Ecto neural progenitor cell (in vitro differentiated cells): ENCODE data around the gene RBBP8.
"Not testable (repeated sequence)": the region's sequence is repeated elsewhere in the genome, so short reads cannot be mapped to it uniquely, and the experiment has no call there.

ENCODE experiments used
- DNase-seq: peaks from one replicate; pipeline ENCODE4 v3.0.0-alpha.2; 2018; ENCODE audit warnings: low spot score

Gene RBBP8

GRCh38 chr18:22933206-22933965 lies at the start of gene RBBP8:
RBBP8 (plus strand) TSS chr18:22933328; CDS start chr18:22936852, 3,524 bp downstream.
- peak; percentile 94 for DNase-seq

- DNase-seq: no peak
Measured at GRCh38 chr18:22883827-22884226, 49.3 kb upstream of the RBBP8 start.

- DNase-seq: not testable (repeated sequence)
Measured at GRCh38 chr18:22885694-22886093, 47.4 kb upstream of the RBBP8 start.

- DNase-seq: no peak
Measured at GRCh38 chr18:22899421-22899820, 33.7 kb upstream of the RBBP8 start.

- DNase-seq: no peak
Measured at GRCh38 chr18:22900558-22901238, 32.4 kb upstream of the RBBP8 start.

GRCh38 chr18:22902093-22902492 lies 31.0 kb upstream of the RBBP8 start:
- DNase-seq: no peak

GRCh38 chr18:22903248-22903647 lies 29.9 kb upstream of the RBBP8 start:
- not testable (repeated sequence) for DNase-seq

GRCh38 chr18:22912149-22912548 lies 21.0 kb upstream of the RBBP8 start:
- DNase-seq: no peak

GRCh38 chr18:22912835-22913234 lies 20.3 kb upstream of the RBBP8 start:
- no peak for DNase-seq

- no peak for DNase-seq
Measured at GRCh38 chr18:22913861-22914260, 19.3 kb upstream of the RBBP8 start.

- no peak for DNase-seq
Measured at GRCh38 chr18:22914633-22915032, 18.5 kb upstream of the RBBP8 start.

- no peak for DNase-seq
Measured at GRCh38 chr18:22915337-22915736, 17.8 kb upstream of the RBBP8 start.

GRCh38 chr18:22921772-22922171 lies 11.4 kb upstream of the RBBP8 start:
- no peak for DNase-seq

- no peak for DNase-seq
Measured at GRCh38 chr18:22924589-22924988, 8.5 kb upstream of the RBBP8 start.

- no peak for DNase-seq
Measured at GRCh38 chr18:22926454-22926853, 6.7 kb upstream of the RBBP8 start.

- DNase-seq: no peak
Measured at GRCh38 chr18:22928339-22928738, 4.8 kb upstream of the RBBP8 start.

- DNase-seq: peak; percentile 68
Measured at GRCh38 chr18:22930089-22930713, 2.9 kb upstream of the RBBP8 start.

GRCh38 chr18:22932885-22933205 lies 283 bp upstream of the RBBP8 start:
- no peak for DNase-seq

GRCh38 chr18:22933966-22934423 lies 867 bp downstream of the RBBP8 start:
- DNase-seq: no peak

- no peak for DNase-seq
Measured at GRCh38 chr18:22934789-22935188, 1.7 kb downstream of the RBBP8 start.

GRCh38 chr18:22935431-22935830 lies 2.3 kb downstream of the RBBP8 start:
- no peak for DNase-seq

GRCh38 chr18:22936515-22936914 lies 3.4 kb downstream of the RBBP8 start:
- no peak for DNase-seq

GRCh38 chr18:22939649-22940048 lies 6.5 kb downstream of the RBBP8 start:
- no peak for DNase-seq
